ENCODE results near the gene CMTM5. TPM values are rescaled to one million over a fixed set of nuclear protein-coding genes. Genes with fewer than 3 reads are reported as not detected.
"Not testable (repeated sequence)": the region's sequence is repeated elsewhere in the genome, so short reads cannot be mapped to it uniquely, and the experiment has no call there.

The CMTM5 gene
- total RNA-seq, 1 donor = not detected

DNA sequence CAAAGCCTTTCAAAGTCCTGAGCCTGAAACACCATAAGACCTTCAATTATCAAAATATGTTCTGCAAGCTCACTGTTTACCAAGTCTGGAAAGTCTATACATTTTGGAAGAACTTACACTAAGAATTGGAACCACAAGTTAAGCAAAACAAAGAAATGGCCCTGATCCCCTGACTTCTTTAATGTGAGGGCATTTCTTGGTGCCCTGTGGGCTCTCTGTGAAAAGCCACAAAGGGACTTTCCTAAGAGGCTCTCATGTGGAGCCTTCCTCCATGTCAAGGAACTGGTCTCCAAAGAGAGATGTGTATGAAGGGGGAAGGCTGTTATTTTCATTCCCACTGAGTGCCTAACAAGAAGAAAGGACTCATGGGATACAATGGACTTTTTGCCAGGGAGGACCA is 44.7 kb downstream of the CMTM5 start:
- no peak for DNase-seq (ENCODE audit: low read depth)
- TF ChIP-seq, protein P1, sequence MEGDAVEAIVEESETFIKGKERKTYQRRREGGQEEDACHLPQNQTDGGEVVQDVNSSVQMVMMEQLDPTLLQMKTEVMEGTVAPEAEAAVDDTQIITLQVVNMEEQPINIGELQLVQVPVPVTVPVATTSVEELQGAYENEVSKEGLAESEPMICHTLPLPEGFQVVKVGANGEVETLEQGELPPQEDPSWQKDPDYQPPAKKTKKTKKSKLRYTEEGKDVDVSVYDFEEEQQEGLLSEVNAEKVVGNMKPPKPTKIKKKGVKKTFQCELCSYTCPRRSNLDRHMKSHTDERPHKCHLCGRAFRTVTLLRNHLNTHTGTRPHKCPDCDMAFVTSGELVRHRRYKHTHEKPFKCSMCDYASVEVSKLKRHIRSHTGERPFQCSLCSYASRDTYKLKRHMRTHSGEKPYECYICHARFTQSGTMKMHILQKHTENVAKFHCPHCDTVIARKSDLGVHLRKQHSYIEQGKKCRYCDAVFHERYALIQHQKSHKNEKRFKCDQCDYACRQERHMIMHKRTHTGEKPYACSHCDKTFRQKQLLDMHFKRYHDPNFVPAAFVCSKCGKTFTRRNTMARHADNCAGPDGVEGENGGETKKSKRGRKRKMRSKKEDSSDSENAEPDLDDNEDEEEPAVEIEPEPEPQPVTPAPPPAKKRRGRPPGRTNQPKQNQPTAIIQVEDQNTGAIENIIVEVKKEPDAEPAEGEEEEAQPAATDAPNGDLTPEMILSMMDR (IDR thresholded peaks at IDR 0.05; ENCODE audit: insufficient read depth, low read depth, low read length) = no peak
- H3K4me3 ChIP-seq (ENCODE audit: low read depth, low read length) = no peak overlapping the region

DNA sequence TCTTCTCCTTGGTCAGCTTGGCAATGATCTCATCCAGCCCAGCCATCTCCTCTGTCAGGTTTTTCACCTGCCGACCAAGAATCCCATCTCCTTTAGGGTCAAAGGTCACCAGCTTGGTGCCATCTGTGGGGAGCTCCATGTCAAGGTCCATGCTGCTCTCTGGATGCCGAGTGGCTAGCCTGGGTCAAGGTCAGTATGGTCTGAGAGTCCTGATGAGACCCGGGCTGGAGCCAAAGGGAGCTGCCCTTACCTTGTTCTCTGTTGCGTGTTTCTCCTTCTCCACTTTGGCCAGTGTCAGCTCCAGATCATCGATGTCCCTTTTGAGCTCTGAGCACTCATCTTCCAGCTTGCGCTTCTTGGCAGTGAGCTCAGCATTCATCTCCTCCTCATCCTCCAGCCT is 46.8 kb downstream of the CMTM5 start:
- TF ChIP-seq, protein P1 (IDR thresholded peaks at IDR 0.05; ENCODE audit: insufficient read depth, low read depth, low read length) = no peak
- no peak for DNase-seq (ENCODE audit: low read depth)
- H3K4me3 ChIP-seq (ENCODE audit: low read depth, low read length) = no peak overlapping the region

DNA sequence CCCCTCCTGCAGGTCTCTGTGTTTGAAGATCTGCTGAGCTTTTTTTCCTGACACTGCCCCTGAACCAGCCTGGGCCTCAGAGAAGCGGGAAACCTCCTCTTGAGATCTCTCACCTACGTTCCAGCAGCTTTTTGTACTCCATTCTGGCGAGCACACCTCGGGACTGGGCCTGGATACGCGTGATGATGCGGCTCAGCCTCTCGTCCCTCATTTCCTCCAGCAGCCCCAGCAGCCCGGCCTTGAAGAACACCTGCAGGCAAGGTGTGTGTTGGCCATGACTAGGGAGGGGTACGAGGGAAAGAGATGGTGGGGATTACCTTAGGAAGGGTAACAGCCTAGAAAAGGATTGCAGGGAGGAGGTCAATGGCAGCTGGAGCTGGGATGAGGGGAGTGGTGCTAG is 48.3 kb downstream of the CMTM5 start:
- TF ChIP-seq, protein P1 (IDR thresholded peaks at IDR 0.05; ENCODE audit: insufficient read depth, low read depth, low read length) = no peak
- no peak for DNase-seq (ENCODE audit: low read depth)
- H3K4me3 ChIP-seq (ENCODE audit: low read depth, low read length) = no peak overlapping the region

DNA sequence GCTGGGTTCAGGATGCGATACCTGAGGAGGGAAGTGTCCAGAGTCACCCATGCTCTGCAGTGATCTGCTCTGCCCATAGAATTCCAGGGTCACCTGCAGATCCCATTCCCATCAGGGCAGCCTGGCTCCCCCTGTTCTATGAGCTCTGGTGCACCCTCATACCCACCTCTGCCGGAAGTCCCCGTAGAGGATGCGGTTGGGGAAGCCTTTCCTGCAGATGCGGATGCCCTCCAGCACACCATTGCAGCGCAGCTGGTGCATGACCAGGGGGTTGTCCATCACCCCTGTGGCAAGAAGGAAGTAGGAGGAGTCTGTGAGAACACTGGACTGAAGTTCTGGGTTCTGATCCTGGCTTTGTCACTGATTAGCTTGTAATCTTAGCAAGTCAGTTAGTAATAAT is 49.0 kb downstream of the CMTM5 start:
- DNase-seq (ENCODE audit: low read depth) = not testable (repeated sequence)

DNA sequence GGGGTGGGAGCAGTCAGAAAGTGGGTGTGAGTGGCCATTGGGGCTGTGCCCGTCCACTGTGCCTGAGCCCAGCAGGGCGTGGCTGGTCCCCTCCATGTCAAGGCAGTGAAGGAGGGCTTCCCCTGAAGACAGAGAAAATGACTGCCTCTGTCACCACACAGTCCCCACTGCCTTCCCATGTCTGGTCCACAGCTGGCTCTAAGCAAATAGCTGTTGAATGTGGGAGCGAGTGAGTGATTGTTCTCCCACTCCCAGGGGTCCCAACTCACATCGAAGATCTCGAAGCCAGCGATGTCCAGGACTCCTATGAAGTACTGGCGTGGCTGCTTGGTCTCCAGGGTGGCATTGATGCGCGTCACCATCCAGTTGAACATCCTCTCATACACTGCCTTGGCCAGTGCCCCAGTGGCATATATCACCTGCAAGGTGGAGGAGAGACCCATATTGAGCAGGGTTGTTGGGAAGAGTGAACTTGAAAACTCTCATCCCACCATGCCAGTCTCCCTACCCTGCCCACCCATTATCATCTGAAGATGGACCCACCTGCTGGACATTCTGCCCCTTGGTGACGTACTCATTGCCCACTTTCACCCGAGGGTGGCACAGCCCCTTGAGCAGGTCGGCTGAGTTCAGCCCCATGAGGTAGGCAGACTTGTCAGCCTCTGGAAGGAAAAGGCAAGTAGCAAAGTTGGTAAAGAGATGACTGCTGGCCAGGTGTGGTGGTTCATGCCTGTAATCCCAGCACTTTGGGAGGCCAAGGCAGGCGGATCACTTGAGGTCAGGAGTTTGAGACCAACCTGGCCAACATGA is 52.0 kb downstream of the CMTM5 start:
- no peak overlapping the region for H3K4me3 ChIP-seq (ENCODE audit: low read depth, low read length)
- TF ChIP-seq, protein P1 (IDR thresholded peaks at IDR 0.05; ENCODE audit: insufficient read depth, low read depth, low read length) = no peak
- DNase-seq (ENCODE audit: low read depth) = no peak

More for the DNA sequence above, 49.0 kb downstream of the CMTM5 start:
- not testable (repeated sequence) for H3K4me3 ChIP-seq (ENCODE audit: low read depth, low read length)

Small RNA genes within 50 kb of the gene (small RNA-seq; reads per million reads assigned to genes)
- not detected for gene MIR208A
- not detected for gene MIR208B

Other genes with a start within 250 kb of the CMTM5 start
- gene SLC7A8, start 193.4 kb upstream of the CMTM5 start, total RNA-seq = 0.86 and 0.97 TPM in 2 replicates
- gene RNF212B, start 139.1 kb upstream of the CMTM5 start, total RNA-seq = not detected in 2 replicates
- 4.2 and 6.0 TPM in 2 replicates for gene HOMEZ, start 90.9 kb upstream of the CMTM5 start, total RNA-seq
- 3.0 and 5.8 TPM in 2 replicates for gene PPP1R3E, start 74.2 kb upstream of the CMTM5 start, total RNA-seq
- 17.7 and 20.7 TPM in 2 replicates for gene BCL2L2, start 70.2 kb upstream of the CMTM5 start, total RNA-seq
- 51.2 and 75.1 TPM in 2 replicates for gene PABPN1, start 55.6 kb upstream of the CMTM5 start, total RNA-seq
- gene SLC22A17, start 24.2 kb upstream of the CMTM5 start, total RNA-seq = 14.8 and 16.4 TPM in 2 replicates
- 7.7 and 7.8 TPM in 2 replicates for gene EFS, start 11.9 kb upstream of the CMTM5 start, total RNA-seq
- gene IL25, start 4.2 kb upstream of the CMTM5 start, total RNA-seq = not detected in 2 replicates
- gene MYH6, start 31.2 kb downstream of the CMTM5 start, total RNA-seq = not detected in 2 replicates
- gene MYH7, start 58.6 kb downstream of the CMTM5 start, total RNA-seq = not detected in 2 replicates
- 41.9 and 44.8 TPM in 2 replicates for gene NGDN, start 92.7 kb downstream of the CMTM5 start, total RNA-seq
- under 0.01 TPM in 2 replicates for gene ZFHX2, start 174.7 kb downstream of the CMTM5 start, total RNA-seq
- 15.5 and 18.0 TPM in 2 replicates for gene THTPA, start 179.2 kb downstream of the CMTM5 start, total RNA-seq
- 18.1 and 20.0 TPM in 2 replicates for gene AP1G2, start 190.7 kb downstream of the CMTM5 start, total RNA-seq
- not detected in 2 replicates for gene JPH4, start 201.7 kb downstream of the CMTM5 start, total RNA-seq